GM18909 (cell line): Measurements from ENCODE around the gene NPLOC4.

ENCODE experiments used
- ATAC-seq: cut with Tn5 transposase; IDR thresholded peaks from one replicate; pipeline ENCODE4 v1.9.1; 2021; ENCODE audit warnings: mild to moderate bottlenecking; ENCODE audit not compliant: unreplicated experiment, poor library complexity

Gene NPLOC4

DNA sequence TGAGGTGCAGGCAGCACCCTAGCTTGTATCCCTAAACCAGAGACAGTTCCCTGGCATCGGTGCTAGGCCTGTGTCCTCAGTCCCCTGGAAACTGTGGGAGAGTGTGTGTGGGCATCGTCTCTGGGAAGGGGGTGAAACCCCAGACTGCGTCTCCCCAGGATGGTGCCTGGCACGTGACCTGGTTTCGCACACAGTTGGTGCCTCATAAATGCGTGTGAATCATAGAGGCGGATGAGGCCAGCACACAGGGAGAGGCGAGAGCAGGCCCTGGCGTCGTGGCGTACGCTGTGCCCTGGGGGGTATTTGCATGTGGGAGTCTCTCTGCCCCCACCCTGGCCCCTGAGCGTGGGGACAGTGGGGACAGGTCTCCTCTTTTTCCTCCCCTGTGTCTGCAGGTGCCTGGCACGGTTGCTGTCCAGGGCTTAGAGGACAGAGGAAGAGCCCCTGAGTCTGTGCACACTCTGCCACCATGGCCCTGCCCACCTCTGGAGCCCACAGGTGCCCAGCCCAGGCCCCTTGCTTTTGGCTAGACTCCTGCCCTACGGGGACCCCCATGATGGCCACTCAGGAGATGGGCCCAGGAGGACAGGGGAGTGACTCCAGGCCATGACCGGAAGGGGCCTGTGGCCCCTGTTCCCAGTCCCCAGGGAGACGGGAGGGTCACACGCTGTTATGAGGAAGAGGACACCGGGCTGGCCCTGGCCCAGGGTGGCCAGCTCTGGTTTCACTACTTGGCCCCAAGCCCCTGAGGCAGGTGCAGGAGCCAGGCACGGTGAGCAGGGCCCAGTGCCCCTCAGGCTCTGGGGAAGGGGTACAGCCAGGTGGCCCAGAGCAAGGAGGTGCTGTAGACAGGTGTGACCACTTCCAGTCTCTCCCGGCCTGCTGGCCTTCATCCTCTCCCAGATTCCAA is 110.0 kb downstream of the NPLOC4 start:
- ATAC-seq: no peak

DNA sequence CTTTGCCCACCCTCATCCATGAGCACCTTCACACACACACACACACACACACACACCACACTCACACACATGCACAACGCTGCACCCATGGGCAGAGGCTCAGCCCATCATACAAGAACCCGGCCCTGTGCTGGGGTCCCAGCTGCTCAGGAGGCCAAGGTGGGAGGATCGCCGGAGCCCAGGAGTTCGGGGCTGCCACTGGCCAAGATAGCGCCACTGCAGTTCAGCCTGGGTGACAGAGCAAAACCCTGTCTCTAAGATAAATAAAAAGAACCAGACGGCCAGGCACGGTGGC is 112.1 kb downstream of the NPLOC4 start:
- no peak for ATAC-seq

DNA sequence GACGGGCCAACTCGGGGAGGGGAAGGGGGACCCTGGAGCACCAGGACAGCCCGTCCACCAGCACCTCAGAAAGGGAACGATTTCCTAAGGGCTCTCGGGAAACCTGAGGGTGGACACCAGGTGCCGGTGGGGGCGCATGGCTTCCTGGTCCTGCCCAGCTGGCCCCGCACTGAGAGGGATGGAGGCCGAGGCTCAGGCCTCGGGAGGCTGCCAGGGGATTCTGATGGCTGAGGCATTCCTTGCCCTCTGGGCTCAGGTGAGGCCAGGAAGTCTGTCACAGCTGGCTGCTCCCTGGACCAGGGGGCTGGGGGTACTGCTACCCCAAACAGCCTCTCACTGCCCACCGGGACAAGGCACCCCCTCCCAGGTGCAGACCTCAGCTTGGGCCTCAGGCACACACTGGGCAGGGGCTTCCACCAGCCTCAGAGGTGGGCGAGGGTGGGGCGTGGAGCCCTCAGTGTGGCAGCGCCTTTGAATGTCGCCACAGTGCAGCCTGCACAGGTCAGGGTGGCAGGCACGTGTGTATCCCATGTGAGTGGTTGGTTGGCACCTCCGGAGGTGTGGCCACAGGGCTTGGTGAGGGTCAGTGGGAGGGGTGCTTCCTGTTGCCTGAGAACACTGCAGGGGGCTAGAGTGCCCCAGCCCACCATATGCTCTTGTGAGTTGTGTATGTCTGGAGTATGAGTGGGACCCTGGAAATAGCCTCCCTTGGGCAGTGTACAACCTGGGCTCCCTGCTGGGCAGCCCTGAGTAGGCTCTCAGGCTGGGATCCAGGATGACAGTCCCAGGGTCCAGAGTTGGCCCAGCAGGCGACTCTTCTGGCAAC is 112.7 kb downstream of the NPLOC4 start:
- no peak for ATAC-seq

DNA sequence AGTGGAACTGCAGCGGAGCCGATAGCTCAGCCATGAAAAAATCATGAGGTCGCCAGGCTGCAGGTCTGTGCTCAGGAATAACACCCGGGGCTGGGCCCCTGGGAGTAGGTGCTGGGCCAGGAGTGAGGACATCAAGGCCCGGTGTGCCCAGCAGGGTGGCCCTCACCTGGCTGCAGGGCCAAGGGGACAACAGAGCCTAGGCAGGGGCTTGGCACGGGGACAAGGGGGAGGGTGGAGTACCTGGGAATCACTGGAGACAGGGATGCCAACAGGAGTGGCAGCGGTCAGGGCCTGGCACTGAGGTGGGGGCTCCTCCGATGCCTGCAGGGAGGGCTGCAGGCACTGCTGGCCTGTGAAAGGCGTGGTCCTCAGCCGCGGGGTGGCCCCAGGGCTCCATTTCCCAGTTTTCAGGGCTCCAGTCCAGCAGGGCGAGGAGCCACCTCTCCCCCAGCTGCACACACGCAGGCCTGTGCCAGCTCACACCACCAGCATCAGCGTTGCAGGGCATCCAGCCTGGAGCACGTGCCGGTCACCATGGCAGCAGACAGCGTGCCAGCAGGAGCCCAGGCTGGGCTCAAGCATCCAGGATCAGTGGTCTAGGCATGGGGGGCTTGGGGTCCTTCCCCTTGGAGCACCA is 113.4 kb downstream of the NPLOC4 start:
- no peak for ATAC-seq

DNA sequence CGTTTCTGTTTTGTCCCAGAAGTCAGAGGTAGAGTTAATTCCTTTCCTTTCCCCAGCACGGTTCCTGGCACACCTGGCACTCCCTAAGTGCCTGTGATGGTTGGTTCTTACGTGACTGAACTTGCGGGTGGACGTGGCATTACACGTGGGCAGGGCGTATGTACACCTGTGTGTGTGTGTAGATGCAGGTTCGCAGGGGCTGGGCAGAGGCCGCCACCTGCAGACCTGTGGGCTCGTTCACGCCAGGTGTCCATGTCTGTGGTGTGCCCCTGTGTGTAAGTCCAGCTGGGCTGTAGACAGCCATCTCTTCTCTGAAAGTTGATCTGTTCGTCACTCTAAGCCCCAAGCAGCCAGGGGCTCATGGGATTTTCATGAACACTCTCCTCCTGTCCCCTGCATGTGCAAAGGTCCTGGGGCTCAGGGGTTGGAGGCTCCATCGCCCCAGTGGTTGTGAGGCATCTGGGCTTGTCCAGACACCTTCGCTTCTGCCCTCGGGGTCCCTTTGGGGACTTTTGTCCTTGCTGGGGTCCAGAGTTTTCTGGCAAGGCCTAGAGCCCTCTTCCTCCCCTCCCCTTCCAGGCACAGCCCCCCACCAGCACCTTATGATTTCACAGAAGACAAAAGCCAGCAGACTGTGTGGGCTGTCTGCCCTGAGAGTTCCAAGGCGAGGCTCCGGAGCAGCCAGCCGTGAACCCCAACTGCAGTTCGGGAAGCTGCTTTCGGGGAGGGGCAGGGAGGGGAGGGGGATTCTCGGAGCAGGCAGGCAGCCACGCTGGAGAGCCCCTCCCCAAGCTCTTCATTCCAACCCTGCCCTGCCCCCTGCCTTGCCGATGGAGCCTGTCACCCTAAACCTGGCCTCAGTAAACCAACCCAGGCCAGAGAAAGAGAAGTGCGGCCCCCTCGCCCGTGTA is 114.2 kb downstream of the NPLOC4 start:
- no peak for ATAC-seq

DNA sequence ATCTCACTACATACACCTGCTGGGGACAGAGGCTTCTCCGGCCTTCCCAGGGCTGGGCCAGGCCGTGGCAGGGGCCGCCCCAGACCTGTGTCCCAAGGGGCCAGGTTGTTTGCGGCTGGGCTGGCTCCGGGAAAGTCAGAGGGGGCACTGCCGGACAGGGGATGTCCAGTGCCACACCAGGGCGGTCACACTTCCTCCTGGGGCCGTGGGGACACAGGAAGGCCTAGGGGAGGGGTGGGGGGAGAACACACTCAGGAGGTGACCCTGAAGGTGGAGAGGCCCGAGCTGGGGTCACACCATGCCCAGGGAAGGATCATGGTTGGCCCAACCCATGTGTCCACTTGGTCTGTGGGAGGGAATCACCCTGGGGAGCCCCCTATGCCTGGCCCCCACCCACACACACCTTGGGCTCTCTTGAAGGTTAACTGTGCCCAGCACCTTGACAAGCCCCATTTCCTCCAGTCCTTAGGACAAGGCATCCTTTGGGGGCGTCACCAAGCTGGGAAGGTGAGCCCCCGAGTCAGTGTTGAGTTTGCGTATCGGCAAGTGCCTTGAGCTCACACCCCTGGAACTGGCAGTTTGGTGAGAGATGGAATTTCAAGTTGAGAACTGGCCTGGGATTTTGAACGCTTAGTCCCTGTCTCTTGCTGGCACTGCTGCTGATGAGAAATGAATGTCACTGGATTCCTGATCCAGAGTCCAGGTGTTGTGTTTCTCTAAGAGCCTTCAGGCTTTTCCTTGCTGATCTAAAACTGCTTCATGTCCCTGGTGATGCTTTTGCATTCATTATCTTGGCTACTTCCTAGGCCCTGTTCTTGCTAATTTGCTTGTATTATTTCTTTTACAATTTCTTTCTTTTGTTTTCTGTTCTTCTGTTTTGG is 116.7 kb downstream of the NPLOC4 start:
- no peak for ATAC-seq

DNA sequence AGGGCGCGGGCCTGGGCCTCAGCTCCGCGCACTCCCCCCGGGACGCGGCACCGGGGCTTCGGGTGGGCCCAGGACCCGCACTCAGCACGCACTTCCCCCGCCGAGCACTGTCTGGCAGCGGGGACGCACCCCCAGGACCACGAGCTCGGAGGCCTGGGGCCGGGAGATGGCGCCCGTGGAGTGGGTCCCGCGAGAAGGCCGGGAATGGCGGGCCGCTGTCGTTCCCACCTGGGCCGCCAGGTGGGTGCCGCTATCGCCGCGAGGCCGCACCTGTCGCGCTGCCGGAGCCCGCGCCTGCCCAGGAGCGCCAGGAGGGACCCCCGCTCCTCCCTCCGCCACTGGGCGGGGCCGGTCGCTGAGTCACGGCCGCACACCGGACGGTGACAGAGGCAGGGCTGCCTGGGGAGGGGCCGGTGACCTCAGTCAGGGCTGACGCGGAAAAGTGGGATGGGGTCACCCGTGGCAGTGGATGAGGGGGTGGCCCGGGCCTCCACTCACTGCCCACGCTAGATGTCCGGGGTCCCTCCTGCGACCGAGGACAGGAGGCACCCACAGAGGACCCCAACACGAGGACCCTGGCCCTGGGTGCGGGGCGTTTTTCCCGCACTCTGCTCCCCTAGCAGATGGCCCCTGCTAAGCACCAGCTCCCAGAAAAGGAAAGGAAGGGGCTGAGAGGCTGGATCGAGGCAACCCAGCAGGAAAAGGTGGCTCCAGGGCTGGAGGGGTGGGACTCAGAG is 117.5 kb downstream of the NPLOC4 start:
- ATAC-seq: no peak

DNA sequence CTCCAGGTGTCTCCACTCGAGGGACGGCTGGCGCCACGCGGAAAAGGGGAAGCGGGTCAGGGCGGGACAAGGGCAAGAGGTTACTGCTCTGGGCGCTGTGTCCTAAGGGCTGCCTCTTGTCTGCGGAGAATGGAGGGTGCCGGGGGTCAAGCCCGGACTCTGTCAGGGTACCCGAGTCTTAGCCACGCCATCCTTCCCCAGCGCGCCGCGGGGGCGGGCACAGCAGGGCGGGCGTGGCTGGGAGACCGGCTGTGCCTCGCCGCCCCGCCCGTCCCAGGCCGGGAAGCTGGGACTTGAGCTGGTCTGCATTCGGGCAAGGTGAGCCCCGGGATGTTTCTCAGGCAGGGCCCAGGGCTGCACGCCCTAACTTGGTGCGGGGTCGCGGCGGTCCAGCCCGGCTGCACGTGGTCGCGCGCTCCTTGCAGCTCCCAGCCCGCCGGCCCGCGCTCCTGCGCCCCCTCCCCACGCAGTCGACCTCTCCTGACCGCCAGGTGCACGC is 118.1 kb downstream of the NPLOC4 start:
- ATAC-seq: no peak

DNA sequence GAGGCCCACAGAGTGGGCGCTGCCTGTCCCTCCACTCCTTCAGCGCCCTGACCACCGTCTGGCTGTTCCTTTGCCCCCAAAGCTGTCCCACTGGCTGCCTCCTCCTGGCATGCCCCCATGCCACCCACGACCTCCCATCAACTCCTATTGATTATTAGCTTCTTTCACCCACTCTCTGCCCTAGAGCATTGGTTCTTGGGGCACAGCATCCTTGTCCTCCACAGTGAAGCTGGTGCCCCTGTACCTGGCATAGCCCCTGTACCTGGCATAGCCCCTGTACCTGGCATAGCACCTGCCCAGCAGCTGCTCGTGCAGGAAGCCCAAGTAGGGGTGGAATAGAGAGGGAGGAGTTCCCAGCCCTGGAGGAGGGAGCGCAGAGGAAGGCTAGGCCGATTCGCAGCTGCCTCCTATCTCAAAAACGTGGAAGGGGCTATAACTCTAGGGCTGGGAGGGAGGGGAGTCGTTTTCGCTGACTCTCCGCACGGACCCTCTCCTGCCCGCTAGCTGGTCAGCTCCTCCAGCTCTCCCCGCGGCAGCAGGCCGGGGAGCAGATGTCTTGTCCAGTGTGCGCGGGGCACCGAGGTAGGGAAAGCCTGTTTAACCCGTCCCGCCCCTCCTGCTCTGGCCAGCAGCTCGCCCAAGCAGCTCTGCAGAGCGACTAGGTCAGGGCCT is 118.7 kb downstream of the NPLOC4 start:
- ATAC-seq: no peak

DNA sequence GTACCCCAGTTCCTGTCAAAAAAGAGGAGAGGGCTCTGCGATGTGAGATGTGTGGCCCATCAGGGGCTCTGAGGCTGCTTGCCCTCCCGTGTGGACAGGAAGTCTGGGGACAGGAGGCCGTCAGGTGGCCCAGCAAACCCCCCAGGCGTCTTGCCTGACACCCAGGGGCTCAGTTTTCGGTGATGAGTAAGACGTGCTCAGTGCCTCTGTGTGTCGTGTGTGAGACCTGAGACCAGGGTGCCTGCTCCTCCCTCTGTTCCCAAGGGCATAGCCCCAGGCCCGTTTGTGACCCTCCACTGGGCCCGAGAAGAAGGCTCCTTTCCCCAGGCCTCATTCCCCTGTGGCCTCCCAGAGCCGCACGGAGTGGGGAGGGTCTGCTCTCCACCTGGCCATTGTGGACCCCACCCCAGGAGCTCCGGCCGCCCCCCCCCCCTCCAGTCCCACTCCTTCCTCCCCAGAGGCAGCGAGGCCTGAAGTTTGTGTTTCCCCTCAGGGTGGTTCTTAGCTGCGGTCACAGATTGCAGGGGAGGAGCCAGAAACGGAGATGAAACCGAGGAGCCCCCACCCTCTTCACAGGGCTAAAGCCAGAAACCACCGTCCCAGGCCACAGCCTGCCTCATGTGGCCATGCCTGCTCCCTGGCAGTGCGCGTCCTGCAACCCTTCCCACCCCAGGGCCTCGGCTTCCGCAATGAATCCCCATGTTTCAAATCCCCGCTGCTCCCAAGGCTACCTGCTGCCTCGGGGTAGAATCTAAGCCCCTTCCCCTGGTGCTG is 119.4 kb downstream of the NPLOC4 start:
- peak; percentile 35 for ATAC-seq

DNA sequence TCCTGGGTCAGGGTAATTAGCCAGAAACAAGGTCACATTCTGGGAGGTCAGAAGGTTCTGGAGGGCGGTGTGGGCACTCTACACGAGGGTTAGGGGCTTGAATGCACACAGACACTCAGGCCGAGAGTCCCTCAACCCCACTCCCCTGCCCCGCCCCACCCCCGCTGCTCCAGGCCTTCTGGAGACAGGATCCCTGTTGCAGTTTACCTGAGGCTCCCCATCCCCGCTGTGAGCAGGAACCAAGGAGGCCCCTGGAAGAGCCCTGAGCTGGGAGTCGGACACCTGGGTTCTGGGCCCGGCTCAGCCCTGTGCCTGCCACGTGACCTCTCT is 119.9 kb downstream of the NPLOC4 start:
- ATAC-seq: no peak

DNA sequence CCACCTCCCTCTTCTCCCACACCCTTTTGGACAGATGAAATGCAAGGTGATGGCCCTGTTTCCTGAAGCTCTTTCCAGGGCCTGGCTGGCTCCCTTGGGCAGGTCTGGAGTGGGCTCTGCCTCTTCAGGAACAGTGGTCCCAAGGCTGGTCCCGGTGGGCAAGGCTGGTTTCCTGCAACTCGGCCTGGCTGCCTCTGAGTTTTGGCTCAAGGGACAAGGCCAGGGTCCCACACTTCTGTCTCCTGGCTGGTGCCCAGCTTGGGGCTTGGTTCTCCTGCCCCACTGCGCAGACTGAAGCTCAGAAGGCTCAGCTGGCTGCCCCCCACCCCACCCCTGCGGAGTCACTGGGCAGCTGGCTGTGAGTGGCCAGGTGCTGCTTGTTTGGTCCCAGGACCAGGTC is 120.5 kb downstream of the NPLOC4 start:
- ATAC-seq: no peak

DNA sequence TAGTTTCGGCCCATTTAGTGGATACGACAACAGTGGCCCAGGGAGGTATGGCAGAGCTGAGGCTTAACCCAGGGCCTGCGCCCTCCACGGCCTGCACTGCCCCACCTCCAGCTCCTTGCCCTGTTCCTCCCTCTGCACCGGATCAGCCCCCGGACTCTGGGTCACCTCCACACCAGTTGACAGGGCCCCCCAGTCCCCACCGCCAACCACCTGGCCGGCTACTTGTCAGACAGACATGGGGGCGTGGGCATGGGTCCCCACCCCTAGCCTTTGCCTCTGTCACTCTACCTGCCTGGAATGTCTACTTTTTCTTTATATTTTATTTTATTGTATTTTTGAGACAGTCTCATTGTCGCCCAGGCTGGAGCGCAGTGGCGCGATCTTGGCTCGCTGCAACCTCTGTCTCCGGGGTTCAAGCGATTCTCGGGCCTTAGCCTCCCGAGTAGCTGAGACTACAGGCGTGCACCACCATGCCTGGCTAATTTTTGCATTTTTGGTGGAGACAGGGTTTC is 121.3 kb downstream of the NPLOC4 start:
- ATAC-seq: no peak

DNA sequence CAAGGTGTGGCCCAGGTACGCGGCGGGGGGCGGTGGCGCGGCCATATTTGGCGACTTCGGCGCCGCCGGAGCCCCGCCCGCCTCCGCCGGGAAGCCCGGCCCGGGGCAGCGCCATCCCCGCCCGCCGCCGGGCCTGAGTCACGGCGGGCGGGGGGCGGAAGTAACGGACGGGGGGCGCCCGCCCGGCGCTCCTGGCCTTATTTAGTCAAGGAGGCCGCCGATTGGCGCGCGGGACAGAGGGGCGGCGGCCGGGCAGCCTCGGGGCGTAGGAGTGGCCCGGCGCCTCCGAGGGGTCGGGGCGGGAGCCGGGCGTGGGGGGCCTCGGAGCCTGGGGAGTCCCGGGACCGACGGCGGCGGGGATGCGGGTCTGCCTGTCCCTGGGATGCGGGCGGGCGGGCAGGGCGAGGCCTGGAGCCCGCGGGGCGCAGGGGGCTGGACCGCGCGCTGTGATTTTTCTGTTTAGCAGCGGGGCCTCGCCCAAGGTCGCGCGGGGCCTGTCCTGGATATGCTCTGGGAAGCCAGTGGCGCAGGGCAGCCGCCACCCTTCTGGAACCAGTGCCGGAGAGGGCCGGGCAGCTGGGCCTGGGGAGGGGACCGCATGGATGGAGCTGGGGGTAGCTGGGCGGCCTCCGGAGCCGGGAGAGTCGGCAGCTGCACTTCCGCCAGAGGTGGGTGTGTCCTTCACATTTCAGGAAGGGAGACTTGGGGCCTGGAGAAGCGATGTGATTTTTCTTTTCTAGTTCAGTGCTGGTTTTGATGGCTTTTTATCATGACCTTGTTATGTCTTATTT is 122.0 kb downstream of the NPLOC4 start:
- ATAC-seq: peak; percentile 25

DNA sequence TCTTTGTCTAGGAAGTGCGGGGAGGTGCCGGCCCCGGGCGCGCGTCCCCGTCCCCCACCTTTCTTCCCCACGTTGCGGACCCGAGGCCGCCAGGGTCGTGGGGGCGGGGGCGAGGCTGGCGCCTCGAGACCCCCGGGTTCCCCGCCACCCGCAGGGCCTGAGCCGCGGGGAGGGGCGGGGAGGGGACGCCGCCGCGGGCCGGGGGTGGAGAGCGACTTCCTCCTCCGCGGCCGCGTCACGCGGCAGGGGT is 122.5 kb downstream of the NPLOC4 start:
- ATAC-seq: no peak

DNA sequence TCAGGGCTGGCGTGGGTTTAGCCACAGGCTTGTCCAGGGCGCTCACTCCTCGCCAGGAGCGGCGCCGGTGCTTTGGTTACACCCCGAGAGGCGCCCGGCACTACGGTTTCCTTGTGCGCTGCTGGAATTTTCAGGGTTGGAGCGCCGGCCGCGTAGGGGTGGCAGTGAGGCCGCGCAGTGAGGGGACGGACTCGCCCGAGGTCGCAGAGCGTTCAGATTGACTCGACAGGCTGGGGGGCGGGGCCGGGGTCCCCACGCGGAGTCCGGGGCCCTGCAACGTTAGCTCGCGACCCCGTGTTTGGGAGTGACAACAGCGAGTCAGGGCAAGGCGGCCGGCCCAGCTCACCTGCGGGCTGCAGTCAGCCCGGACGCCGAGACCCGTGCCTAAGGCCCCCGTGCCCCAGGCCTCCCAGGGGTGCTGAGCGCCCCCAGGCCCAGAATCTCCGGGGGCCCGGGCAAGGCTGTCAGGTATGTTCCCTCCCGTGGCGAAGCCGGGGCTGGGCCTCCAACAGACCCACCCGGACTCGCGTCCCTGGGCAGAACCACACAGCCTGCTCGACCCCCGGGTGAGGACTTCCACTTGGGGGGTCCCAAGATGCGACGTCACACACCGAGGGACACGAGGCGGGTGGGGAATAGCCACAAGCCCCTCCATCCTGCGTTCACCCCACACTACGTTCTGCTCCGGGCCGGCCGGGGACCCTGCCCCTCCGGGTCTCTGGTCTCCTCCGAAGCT is 123.0 kb downstream of the NPLOC4 start:
- peak; percentile 3 for ATAC-seq
